IMR-90 (cell line): ENCODE measurements around the gene PPP1R14C. TPM values are rescaled to one million over a fixed set of nuclear protein-coding genes. Genes with fewer than 3 reads are reported as not detected.

Experiments used
- ATAC-seq: fragments of 200-7000 bp; cut with Tn5 transposase; 2 replicates; pipeline ENCODE4 v1.9.1; 2020; ENCODE audit warnings: low read depth, mild to moderate bottlenecking, moderate library complexity
- BruUV-seq: library from RNA; stranded (reverse); fragments of 400-500 nt; replicated peaks from 2 replicates; lab custom pipeline; 2021; lab: Mats Ljungman, UMichigan
- CTCF ChIA-PET: fragments of 300-600 bp; formaldehyde crosslinking; extraction: SDS; loops from one replicate; lab custom pipeline; 2021; ENCODE audit warnings: antibody characterized with exemption; lab: Yijun Ruan, JAX
- POLR2A ChIA-PET: fragments of 300-600 bp; sonication (Branson Sonifier 250); formaldehyde crosslinking; loops from one replicate; lab custom pipeline; 2022; ENCODE audit warnings: antibody characterized with exemption; ENCODE audit not compliant: unreplicated experiment; lab: Charles Lee
- DNase-seq: peaks from one replicate; pipeline ENCODE4 v3.0.0; 2013
- H2AFZ ChIP-seq: replicated peaks from 2 replicates; pipeline ENCODE3; 2013; ENCODE audit warnings: low read length, mild to moderate bottlenecking; ENCODE audit not compliant: poor library complexity
- H2AK5ac ChIP-seq: 2 replicates; pipeline ENCODE4 v1.6.1; 2013; ENCODE audit warnings: low read depth, low read length, inconsistent platforms
- H2AK9ac ChIP-seq: replicated peaks from 2 replicates; pipeline ENCODE3; 2013; ENCODE audit warnings: mild to moderate bottlenecking, low read depth, low read length, moderate library complexity; ENCODE audit not compliant: poor library complexity
- H2BK120ac ChIP-seq: 2 replicates; pipeline ENCODE4 v1.6.1; 2013; ENCODE audit warnings: low read depth, low read length, inconsistent platforms
- H2BK15ac ChIP-seq: 3 replicates; pipeline ENCODE4 v1.6.1; 2013; ENCODE audit warnings: low read depth, low read length, inconsistent platforms
- H2BK20ac ChIP-seq: 2 replicates; pipeline ENCODE4 v1.6.1; 2013; ENCODE audit warnings: low read depth, mild to moderate bottlenecking, inconsistent platforms, low read length, moderate library complexity
- H2BK5ac ChIP-seq: 2 replicates; pipeline ENCODE4 v1.6.1; 2013; ENCODE audit warnings: mild to moderate bottlenecking, low read depth, low read length, inconsistent platforms; ENCODE audit not compliant: poor library complexity, severe bottlenecking
- H3K14ac ChIP-seq: replicated peaks from 2 replicates; pipeline ENCODE4 v1.6.1; 2013; ENCODE audit warnings: low read depth, low read length, inconsistent platforms
- H3K18ac ChIP-seq: 2 replicates; pipeline ENCODE4 v1.6.1; 2013; ENCODE audit warnings: low read depth, low read length, control low read depth
- H3K23ac ChIP-seq: 2 replicates; pipeline ENCODE4 v1.6.1; 2013; ENCODE audit warnings: low read depth, low read length, inconsistent platforms
- H3K27ac ChIP-seq: 2 replicates; pipeline ENCODE4 v1.5.1; 2013; ENCODE audit warnings: mild to moderate bottlenecking, control low read depth, low read length; ENCODE audit not compliant: insufficient read depth
- H3K27me3 ChIP-seq: 2 replicates; pipeline ENCODE4 v1.6.1; 2013; ENCODE audit warnings: low read length; ENCODE audit not compliant: control insufficient read depth, insufficient read depth
- H3K36me3 ChIP-seq: 2 replicates; pipeline ENCODE4 v1.6.1; 2013; ENCODE audit warnings: low read length, mixed read lengths; ENCODE audit not compliant: control insufficient read depth, insufficient read depth
- H3K4ac ChIP-seq: 2 replicates; pipeline ENCODE4 v1.6.1; 2013; ENCODE audit warnings: low read depth, low read length, inconsistent platforms
- H3K4me1 ChIP-seq: 2 replicates; pipeline ENCODE4 v1.6.1; 2013; ENCODE audit warnings: low read length, mixed read lengths; ENCODE audit not compliant: control insufficient read depth, insufficient read depth
- H3K4me2 ChIP-seq: 2 replicates; pipeline ENCODE4 v1.6.1; 2013; ENCODE audit warnings: low read depth, mild to moderate bottlenecking, control low read depth, low read length, moderate library complexity
- H3K4me3 ChIP-seq: 2 replicates; pipeline ENCODE4 v1.5.1; 2013; ENCODE audit warnings: low read depth, mild to moderate bottlenecking, control low read depth, low read length, moderate library complexity; ENCODE audit not compliant: insufficient read depth
- H3K56ac ChIP-seq: 2 replicates; pipeline ENCODE4 v1.6.1; 2013; ENCODE audit warnings: low read length, inconsistent platforms; ENCODE audit not compliant: insufficient read depth; ENCODE audit errors: extremely low read depth
- H3K79me1 ChIP-seq, 2 experiments: 2 replicates each; pipeline ENCODE4 v1.6.1; 2013; ENCODE audit warnings: low read length in 2 of 2, inconsistent platforms in 1 of 2, low read depth in 1 of 2
- H3K9ac ChIP-seq: 2 replicates; pipeline ENCODE4 v1.6.1; 2013; ENCODE audit warnings: low read depth, low read length, control low read depth
- H3K9me1 ChIP-seq: 2 replicates; pipeline ENCODE4 v1.6.1; 2013; ENCODE audit warnings: low read length, inconsistent platforms; ENCODE audit not compliant: insufficient read depth
- H3K9me3 ChIP-seq: 2 replicates; pipeline ENCODE4 v1.6.1; 2013; ENCODE audit warnings: low read length; ENCODE audit not compliant: control insufficient read depth, insufficient read depth
- H4K20me1 ChIP-seq: 2 replicates; pipeline ENCODE4 v1.6.1; 2013; ENCODE audit warnings: low read length, inconsistent platforms; ENCODE audit not compliant: insufficient read depth
- H4K5ac ChIP-seq: 2 replicates; pipeline ENCODE4 v1.6.1; 2013; ENCODE audit warnings: mild to moderate bottlenecking, low read depth, low read length, control low read depth
- H4K8ac ChIP-seq, 2 experiments: 2 replicates each; pipeline ENCODE4 v1.6.1; 2013; ENCODE audit warnings: low read depth in 2 of 2, low read length in 2 of 2, control low read depth in 1 of 2, inconsistent platforms in 1 of 2
- H4K91ac ChIP-seq: 2 replicates; pipeline ENCODE4 v1.6.1; 2013; ENCODE audit warnings: low read depth, low read length, inconsistent platforms; ENCODE audit not compliant: insufficient read depth
- MAFK ChIP-seq: IDR thresholded peaks from 2 replicates; pipeline ENCODE4 v1.6.1; 2012; ENCODE audit warnings: low read depth, low read length, improper control_type of control experiment
- WGBS, 2 experiments: methylation state at CpG; one replicate each; pipeline versions ENCODE4 v1.1.5 to v1.1.7; 2013; ENCODE audit warnings: missing lambda C conversion rate in 2 of 2; ENCODE audit not compliant: insufficient read length in 1 of 2; ENCODE audit errors: extremely low coverage in 2 of 2; 5-methylcytosine and 5-hydroxymethylcytosine counted together
- dilution Hi-C: fragments of 300-500 bp; cut with HindIII; formaldehyde crosslinking; loops from one replicate; pipeline ENCODE4 v1.14.3; 2018; ENCODE audit warnings: low sequenced_read_pairs; ENCODE audit not compliant: unreplicated experiment
- in situ Hi-C: fragments of 300-500 bp; cut with MboI; formaldehyde crosslinking; loops from 3 replicates; pipeline ENCODE4 v1.14.3; 2019; ENCODE audit warnings: low sequenced_read_pairs, inconsistent platforms, mixed read lengths
- intact Hi-C: fragments of 100-400 bp; cut with micrococcal nuclease; formaldehyde crosslinking; loops from 2 replicates; pipeline ENCODE4 v1.10.0; 2022
- polyA plus RNA-seq, 3 experiments: library from polyadenylated mRNA; depleted of rRNA; stranded (reverse); fragments of >200 nt; gene quantifications; 2 replicates each; pipeline ENCODE4 v1.2.3, GENCODE V29; 2012; ENCODE audit warnings: low replicate concordance in 1 of 3
- total RNA-seq: library from RNA; depleted of rRNA; stranded (reverse); fragments of >200 nt; gene quantifications from 2 replicates; pipeline ENCODE4 v1.2.3, GENCODE V29; 2012

Gene PPP1R14C
- total and polyA plus RNA-seq, 2 of the 4 experiments (the other 2 are of a cell fraction) = not detected

- H3K18ac ChIP-seq = no peak overlapping the region
- no CpG with 5 or more reads among the region's 3 CpGs for WGBS, 2 experiments
Measured at GRCh38 chr6:150224820-150225219, 82.0 kb downstream of the PPP1R14C start.

More at GRCh38 chr6:150224820-150225219, 82.0 kb downstream of the PPP1R14C start:
- ChIA-PET CTCF (interaction anchor here (1.2 kb wide), 1 partner anchor 10 kb away, joined by 3 read pairs; no protein-coding TSS in a partner anchor), POLR2A (no interaction called here)
- H3K9me3 ChIP-seq = no peaks in the 10 kb centered on the region
- H2AFZ ChIP-seq = no peak overlapping the region
- H3K9me1 ChIP-seq = no peaks in the 10 kb centered on the region
- ATAC-seq = no peak
- no peak overlapping the region for H3K56ac ChIP-seq
- H3K4me3 ChIP-seq = no peak overlapping the region
- H4K91ac ChIP-seq = no peak overlapping the region
- H3K23ac ChIP-seq = no peak overlapping the region
- no peak overlapping the region for H3K4ac ChIP-seq
- no peak overlapping the region for H2AK9ac ChIP-seq
- no peak overlapping the region for H2BK15ac ChIP-seq
- no peak overlapping the region for H2AK5ac ChIP-seq
- no peak overlapping the region for H2BK5ac ChIP-seq
- H4K8ac ChIP-seq = no peak overlapping the region
- dilution Hi-C loops (no loop called here), in situ Hi-C loops (no loop called here), intact Hi-C loops (no loop called here)
- H3K14ac ChIP-seq = no peak overlapping the region
- H3K4me1 ChIP-seq = no peaks in the 10 kb centered on the region; the same call in 1 of the 2 replicates
- H3K36me3 ChIP-seq = no peaks in the 10 kb centered on the region
- H3K9ac ChIP-seq = no peak overlapping the region
- no peak overlapping the region for H3K27ac ChIP-seq
- H3K27me3 ChIP-seq = no peaks in the 10 kb centered on the region; the same call in 1 of the 2 replicates
- no peaks in the 10 kb centered on the region for H3K79me1 ChIP-seq
- no peak overlapping the region for H3K4me2 ChIP-seq
- TF ChIP-seq MAFK = no peak
- no peak overlapping the region for H2BK120ac ChIP-seq
- no peak for DNase-seq
- no TSS peak for BruUV-seq
- no peak overlapping the region for H4K5ac ChIP-seq
- H4K20me1 ChIP-seq = no peaks in the 10 kb centered on the region
- H2BK20ac ChIP-seq = no peak overlapping the region
